ENCODE measurements around the gene RAB15.

The RAB15 gene

GRCh38 chr14:64992328-64992885 is 20.3 kb upstream of the RAB15 start:
- H3K4me3 ChIP-seq (ENCODE audit: low read depth, low read length), result no peak overlapping the region

GRCh38 chr14:64990939-64991338 is 18.8 kb upstream of the RAB15 start:
- no peak for DNase-seq (ENCODE audit: low read depth)
- no peak overlapping the region for H3K4me3 ChIP-seq (ENCODE audit: low read depth, low read length)

More at GRCh38 chr14:64992328-64992885, 20.3 kb upstream of the RAB15 start:
- DNase-seq (ENCODE audit: low read depth), result no peak

DNA sequence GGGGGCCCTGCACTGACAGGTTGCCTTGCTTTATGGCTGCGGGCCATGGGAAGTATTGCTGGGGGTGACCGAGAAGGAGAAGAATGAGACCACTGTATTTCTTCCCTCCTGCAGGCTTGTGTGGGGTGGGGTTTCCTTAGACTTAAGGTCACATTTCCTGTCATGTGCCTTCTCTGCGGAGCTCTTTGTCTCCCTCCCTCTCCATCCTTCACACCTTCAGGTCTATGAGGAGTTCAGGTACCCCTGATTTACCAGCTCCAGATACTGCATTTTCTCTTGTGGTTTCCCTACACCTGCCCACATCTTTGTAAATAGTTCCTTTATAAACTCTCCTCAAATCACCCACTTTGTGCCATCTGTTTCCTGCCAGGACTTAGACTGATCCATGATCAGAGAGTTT is 18.2 kb upstream of the RAB15 start:
- no peak for DNase-seq (ENCODE audit: low read depth)
- H3K4me3 ChIP-seq (ENCODE audit: low read depth, low read length), result no peak overlapping the region

- no peak for DNase-seq (ENCODE audit: low read depth)
These were observed 15.3 kb upstream of the RAB15 start for GRCh38 chr14:64987438-64987767.

DNA sequence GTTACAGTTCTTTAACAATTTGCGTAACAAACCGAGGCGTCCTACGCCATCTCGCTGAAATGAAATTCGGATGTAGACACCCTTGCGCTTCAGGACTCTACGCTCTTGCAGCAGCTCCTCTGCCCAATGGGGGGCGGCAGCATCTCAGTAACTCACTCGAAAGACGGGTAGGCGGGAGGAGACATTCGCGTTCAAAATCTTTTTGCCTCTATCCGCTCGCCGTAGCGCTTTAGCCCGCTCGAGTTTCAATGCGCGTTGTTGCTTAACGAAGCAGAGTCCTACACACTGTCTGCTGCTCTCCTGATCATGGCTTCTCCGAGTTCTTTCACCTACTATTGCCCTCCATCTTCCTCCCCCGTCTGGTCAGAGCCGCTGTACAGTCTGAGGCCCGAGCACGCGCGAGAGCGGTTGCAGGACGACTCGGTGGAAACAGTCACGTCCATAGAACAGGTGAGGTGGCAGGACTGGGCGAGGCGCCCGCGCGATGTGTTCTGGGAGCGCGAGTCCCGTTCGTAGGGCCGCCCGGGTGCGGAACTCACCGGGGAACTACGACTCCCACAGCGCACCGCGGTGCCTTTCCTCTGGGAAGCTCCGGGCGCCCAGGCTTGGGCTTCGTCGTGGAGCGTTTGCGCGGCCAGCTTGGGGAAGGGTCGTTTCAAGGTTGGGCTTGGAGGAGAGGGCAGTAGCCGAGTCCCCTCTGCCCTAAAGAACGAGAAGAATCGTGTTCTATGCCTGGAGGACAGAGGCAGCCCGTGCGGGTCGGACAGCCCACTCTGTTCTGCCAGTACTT is 14.7 kb upstream of the RAB15 start, which contains the start of gene FNTB:
TSS of gene FNTB (plus strand) at position 248 of the 790 bp plus-strand sequence. CDS start at position 307, 59 bp downstream.
- H3K4me3 ChIP-seq (ENCODE audit: low read depth, low read length), result peak within 1 kb of the TSS; percentile 83
- peak; percentile 89 for DNase-seq (ENCODE audit: low read depth)

More at GRCh38 chr14:64987438-64987767, 15.3 kb upstream of the RAB15 start:
- peak overlapping the region; percentile 83 for H3K4me3 ChIP-seq (ENCODE audit: low read depth, low read length)

GRCh38 chr14:64983439-64984310 is 11.5 kb upstream of the RAB15 start:
- H3K4me3 ChIP-seq (ENCODE audit: low read depth, low read length), result peak overlapping the region; percentile 15
- no peak for DNase-seq (ENCODE audit: low read depth)

- no peak for DNase-seq (ENCODE audit: low read depth)
- H3K4me3 ChIP-seq (ENCODE audit: low read depth, low read length), result no peak overlapping the region
These were observed 7.4 kb upstream of the RAB15 start for GRCh38 chr14:64979336-64980074.

- DNase-seq (ENCODE audit: low read depth), result no peak
- no peak overlapping the region for H3K4me3 ChIP-seq (ENCODE audit: low read depth, low read length)
These were observed 2.4 kb upstream of the RAB15 start for GRCh38 chr14:64974563-64974962.

DNA sequence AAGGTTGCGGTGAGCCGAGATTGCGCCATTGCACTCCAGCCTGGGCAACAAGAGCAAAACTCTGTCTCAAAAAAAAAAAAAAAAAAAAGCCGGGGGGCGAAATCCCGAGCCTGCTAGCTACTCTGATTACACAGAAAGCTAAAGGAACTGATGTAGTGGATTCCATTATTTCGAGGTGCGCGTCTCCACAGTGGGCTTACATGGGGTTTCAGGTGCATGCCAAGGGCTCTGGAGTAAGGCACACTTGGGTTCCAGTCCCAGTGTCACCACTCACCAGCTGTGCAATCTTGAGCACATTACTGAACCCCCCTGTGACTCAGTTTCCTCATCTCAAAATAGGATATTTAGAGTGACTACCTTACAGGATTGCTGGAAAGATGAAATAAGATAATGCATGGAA is 1.7 kb upstream of the RAB15 start:
- no peak for DNase-seq (ENCODE audit: low read depth)
- H3K4me3 ChIP-seq (ENCODE audit: low read depth, low read length), result no peak overlapping the region

DNA sequence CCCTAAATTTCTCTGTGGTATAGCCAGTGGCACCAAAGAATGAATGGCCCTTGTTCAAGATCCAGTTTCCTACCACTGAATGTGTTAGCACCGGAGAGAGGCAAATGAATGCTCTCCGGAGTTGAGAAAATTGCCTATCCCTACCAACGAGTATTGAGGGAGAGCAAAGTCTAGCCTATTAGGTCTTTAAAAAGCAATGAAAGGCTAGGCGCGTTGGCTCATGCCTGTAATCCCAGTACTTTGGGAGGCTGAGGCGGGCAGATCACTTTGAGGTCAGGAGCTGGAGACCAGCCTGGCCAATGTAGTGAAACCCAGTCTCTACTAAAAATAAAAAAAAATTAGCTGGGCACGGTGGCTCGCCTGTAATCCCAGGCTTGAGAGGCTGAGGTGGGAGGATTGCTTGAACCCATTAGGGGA is 898 bp upstream of the RAB15 start:
- DNase-seq (ENCODE audit: low read depth), result no peak
- peak overlapping the region; percentile 69 for H3K4me3 ChIP-seq (ENCODE audit: low read depth, low read length)

- H3K4me3 ChIP-seq (ENCODE audit: low read depth, low read length), result peak overlapping the region; percentile 69
- no peak for DNase-seq (ENCODE audit: low read depth)
These were observed 619 bp downstream of the RAB15 start for GRCh38 chr14:64971491-64971942.

- H3K4me3 ChIP-seq (ENCODE audit: low read depth, low read length), result peak overlapping the region; percentile 69
- peak; percentile 25 for DNase-seq (ENCODE audit: low read depth)
These were observed 1.2 kb downstream of the RAB15 start for GRCh38 chr14:64970776-64971477.

DNA sequence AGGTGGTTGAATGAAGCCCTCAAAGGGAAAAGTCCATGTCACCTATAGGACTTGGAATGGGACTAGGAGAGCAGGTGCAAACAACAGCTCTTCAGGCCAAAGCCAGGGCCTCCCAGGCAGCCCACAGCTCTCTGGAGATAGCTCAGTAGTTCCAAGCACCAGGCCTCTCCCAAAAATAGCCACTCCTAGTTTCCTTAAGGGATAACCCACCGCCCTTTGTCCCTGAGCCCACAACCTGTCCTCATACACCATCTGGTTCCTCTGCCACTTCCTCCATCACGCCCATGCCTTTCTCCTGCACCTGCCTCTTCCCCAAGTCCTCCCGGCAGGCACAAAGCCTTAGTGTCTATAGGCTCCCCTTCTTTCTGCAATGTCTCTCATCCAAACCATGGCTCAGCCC is 2.1 kb downstream of the RAB15 start:
- no peak overlapping the region for H3K4me3 ChIP-seq (ENCODE audit: low read depth, low read length)
- DNase-seq (ENCODE audit: low read depth), result no peak

- no peak for DNase-seq (ENCODE audit: low read depth)
- H3K4me3 ChIP-seq (ENCODE audit: low read depth, low read length), result no peak overlapping the region
These were observed 3.5 kb downstream of the RAB15 start for GRCh38 chr14:64968651-64969050.

DNA sequence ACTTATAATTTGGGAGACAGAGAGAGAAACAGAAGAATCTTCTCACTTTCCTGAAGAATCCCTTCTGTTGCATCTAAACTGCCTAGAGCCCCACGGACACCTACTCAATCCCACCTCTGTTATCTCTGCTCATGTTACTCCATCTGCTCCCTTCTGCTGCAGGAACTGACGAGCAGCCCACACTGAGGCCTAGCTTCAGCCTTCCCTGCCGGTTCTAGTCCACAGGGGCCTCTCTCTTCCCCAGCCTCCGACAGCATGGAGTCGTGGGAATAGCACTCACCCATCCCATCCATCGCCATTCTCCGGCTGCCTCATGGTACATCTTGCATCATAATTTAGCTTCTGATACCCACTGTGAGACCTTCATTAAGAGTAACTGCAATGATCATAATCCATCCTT is 4.0 kb downstream of the RAB15 start:
- H3K4me3 ChIP-seq (ENCODE audit: low read depth, low read length), result no peak overlapping the region
- no peak for DNase-seq (ENCODE audit: low read depth)

- DNase-seq (ENCODE audit: low read depth), result no peak
- H3K4me3 ChIP-seq (ENCODE audit: low read depth, low read length), result no peak overlapping the region
These were observed 5.2 kb downstream of the RAB15 start for GRCh38 chr14:64966976-64967375.

DNA sequence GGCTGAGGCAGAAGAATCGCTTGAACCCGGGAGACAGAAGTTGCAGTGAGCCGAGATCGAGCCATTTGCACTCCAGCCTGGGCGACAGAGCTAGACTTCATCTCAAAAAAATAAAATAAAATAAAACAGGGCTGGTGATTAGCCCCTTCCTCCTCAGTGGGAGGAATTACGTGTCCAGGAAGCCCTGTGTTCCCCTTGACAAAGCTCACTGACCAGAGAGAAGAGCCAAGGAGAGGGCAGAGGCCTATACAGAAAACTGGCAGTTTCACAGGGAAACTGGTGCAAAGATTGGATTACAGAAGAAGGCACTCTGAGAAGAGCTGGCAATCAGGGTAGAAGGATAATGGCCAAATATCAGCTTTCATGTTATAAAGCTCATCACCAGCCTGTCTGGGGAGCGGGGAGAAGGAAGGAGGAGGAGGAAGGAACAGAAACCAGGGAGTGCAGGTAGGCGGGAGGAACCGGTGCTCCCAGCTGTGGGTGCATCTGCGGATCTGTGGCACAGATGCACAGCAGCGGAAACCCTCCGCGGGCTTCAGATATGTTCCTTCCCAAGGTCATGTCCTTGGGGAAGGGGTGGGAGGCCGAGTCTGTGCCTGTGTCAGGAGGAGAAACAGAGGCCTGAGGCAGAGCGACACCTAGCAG is 6.7 kb downstream of the RAB15 start:
- DNase-seq (ENCODE audit: low read depth), result no peak
- no peak overlapping the region for H3K4me3 ChIP-seq (ENCODE audit: low read depth, low read length)

- DNase-seq (ENCODE audit: low read depth), result no peak
- no peak overlapping the region for H3K4me3 ChIP-seq (ENCODE audit: low read depth, low read length)
These were observed 8.5 kb downstream of the RAB15 start for GRCh38 chr14:64963611-64964010.

All from skeletal muscle cell (primary cell).